ENCODE measurements around the gene LARGE2. TPM values are rescaled to one million over a fixed set of nuclear protein-coding genes. Genes with fewer than 3 reads are reported as not detected.
A peak's percentile ranks its signal among the peaks of the same experiment; 100 is the strongest.

The LARGE2 gene
- total and polyA plus RNA-seq, 10 of the 15 experiments (the other 5 are each of a cell fraction or from before 2014, with no cell fraction given) = 0.03 to 0.41 (median 0.19) TPM; not detected in 6

DNA sequence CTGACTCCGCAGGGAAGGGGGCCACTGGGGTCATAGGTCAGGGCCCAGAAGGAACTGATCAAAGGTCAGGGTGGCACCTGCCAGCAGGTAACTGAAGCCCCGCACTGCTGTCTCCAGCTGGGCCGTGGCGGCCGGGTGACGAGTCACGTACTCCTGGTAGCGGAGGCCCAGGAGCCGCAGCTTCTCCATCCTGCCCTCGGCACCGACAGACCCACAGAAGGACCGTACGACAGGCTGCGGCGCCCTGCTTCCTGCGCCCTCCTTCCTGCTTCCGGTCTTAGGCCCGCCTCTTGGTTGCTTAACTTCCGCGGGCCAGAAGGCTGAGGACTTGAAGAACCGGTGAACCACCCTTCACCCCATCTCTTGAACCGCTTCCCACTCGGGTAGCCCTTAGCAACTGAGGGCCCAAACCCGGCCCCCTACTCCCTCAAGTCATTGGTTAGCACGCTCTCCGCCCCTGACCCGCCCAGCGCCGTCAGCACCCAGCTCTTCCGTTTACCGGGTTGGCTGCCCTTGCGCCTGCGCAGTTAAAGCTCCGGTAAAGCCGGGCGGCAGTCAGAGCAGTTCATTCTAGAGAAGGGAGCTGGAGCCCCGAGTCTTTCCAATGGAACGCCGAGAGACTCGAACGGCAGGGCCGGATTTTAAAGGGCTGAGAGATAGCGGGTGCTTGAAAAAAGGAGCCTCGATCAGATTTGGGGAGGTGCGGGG lies 4.7 kb upstream of the LARGE2 start, which contains the start of gene PEX16 (continued):
- TF ChIP-seq ZNF687 (IDR thresholded peaks at IDR 0.05) (peak; percentile 50; the same call in 1 of the 2 replicates), NR2F1 (conservative IDR thresholded peaks at IDR 0.05) (peak; percentile 98), MEF2B (IDR thresholded peaks at IDR 0.05; ENCODE audit: partially characterized antibody, poor library complexity, severe bottlenecking) (peak; percentile 14), NR2C2 (IDR thresholded peaks at IDR 0.05; ENCODE audit: borderline replicate concordance, control insufficient read depth, insufficient read length, low read depth) (peak; percentile 86), E4F1 (IDR thresholded peaks at IDR 0.05; ENCODE audit: borderline replicate concordance, partially characterized antibody) (peak; percentile 85), KAT2A (conservative IDR thresholded peaks at IDR 0.05; ENCODE audit: control insufficient read depth, low read depth, low read length) (no peak), RFX5 (IDR thresholded peaks at IDR 0.05; ENCODE audit: low read depth, low read length) (peak; percentile 78; the same call in 1 of the 2 replicates), TBL1XR1 (IDR thresholded peaks at IDR 0.05; ENCODE audit: low read depth, low read length) (no peak), CHD4 (IDR thresholded peaks at IDR 0.05) (no peak), ZBTB4 (CRISPR knock-in tag; IDR thresholded peaks at IDR 0.05) (no peak), WRNIP1 (IDR thresholded peaks at IDR 0.05; ENCODE audit: borderline replicate concordance, low read depth, low read length) (no peak), MTA2 (IDR thresholded peaks at IDR 0.05; ENCODE audit: low read depth) (no peak), CHD2 (IDR thresholded peaks at IDR 0.05; ENCODE audit: borderline replicate concordance, low read depth, low read length) (0 out of 2 replicates have a peak, but pooled peaks have one; percentile 48), ETV6 (conservative IDR thresholded peaks at IDR 0.05 in 1 of 2, IDR thresholded peaks at IDR 0.05 in 1 of 2; ENCODE audit: borderline replicate concordance in 1 of 2, low read depth in 1 of 2) (peak in 1 of 2 experiments; percentile 41; a peak in 1 of 4 replicates), TCF3 (IDR thresholded peaks at IDR 0.05; ENCODE audit: borderline replicate concordance, insufficient read depth, low read depth, low read length) (no peak), IKZF1 (conservative IDR thresholded peaks at IDR 0.05) (peak; percentile 45), PAX5 (IDR thresholded peaks at IDR 0.05; ENCODE audit: borderline replicate concordance, low read depth, low read length) (no peak)
- TF ChIP-seq, protein P1, sequence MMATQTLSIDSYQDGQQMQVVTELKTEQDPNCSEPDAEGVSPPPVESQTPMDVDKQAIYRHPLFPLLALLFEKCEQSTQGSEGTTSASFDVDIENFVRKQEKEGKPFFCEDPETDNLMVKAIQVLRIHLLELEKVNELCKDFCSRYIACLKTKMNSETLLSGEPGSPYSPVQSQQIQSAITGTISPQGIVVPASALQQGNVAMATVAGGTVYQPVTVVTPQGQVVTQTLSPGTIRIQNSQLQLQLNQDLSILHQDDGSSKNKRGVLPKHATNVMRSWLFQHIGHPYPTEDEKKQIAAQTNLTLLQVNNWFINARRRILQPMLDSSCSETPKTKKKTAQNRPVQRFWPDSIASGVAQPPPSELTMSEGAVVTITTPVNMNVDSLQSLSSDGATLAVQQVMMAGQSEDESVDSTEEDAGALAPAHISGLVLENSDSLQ (IDR thresholded peaks at IDR 0.05) = peak; percentile 54

All from GM12878 (cell line).